GM12878 (cell line): ENCODE data around the gene METTL9. TPM values are rescaled to one million over a fixed set of nuclear protein-coding genes. Genes with fewer than 3 reads are reported as not detected.
"Not testable (repeated sequence)": the region's sequence is repeated elsewhere in the genome, so short reads cannot be mapped to it uniquely, and the experiment has no call there.

Source experiments
- ATAC-seq: fragments of 200-7000 bp; cut with Tn5 transposase; 3 replicates; pipeline ENCODE4 v1.9.1; 2020; ENCODE audit warnings: mild to moderate bottlenecking, moderate library complexity
- BruUV-seq: library from RNA; stranded (reverse); fragments of 400-500 nt; replicated peaks from 2 replicates; lab custom pipeline; 2021; lab: Mats Ljungman, UMichigan
- CTCF ChIA-PET: fragments of 300-600 bp; sonication (Branson Sonifier 250); formaldehyde crosslinking; extraction: SDS; loops from one replicate; lab custom pipeline; 2021; ENCODE audit warnings: inconsistent platforms; lab: Yijun Ruan, JAX
- POLR2A ChIA-PET: fragments of 350-600 bp; formaldehyde crosslinking; extraction: SDS; loops from one replicate; lab custom pipeline; 2021; ENCODE audit warnings: inconsistent platforms; lab: Charles Lee
- RAD21 ChIA-PET: fragments of 300-600 bp; sonication (Branson Sonifier 250); formaldehyde crosslinking; loops from one replicate; lab custom pipeline; 2023; ENCODE audit warnings: antibody characterized with exemption; ENCODE audit not compliant: unreplicated experiment; lab: Charles Lee
- SMC1A ChIA-PET: fragments of 300-600 bp; sonication (Branson Sonifier 250); formaldehyde crosslinking; loops from one replicate; lab custom pipeline; 2023; ENCODE audit not compliant: unreplicated experiment, uncharacterized antibody; lab: Charles Lee
- DNase-seq: peaks from one replicate; pipeline ENCODE4 v3.0.0-alpha.2; 2011; ENCODE audit warnings: low read depth, low spot score
- FAIRE-seq: peaks from 3 replicates; lab custom pipeline; 2011; peaks lifted over from hg19 to GRCh38; lab: Jason Lieb, UNC
- H2AFZ ChIP-seq: 2 replicates; pipeline ENCODE4 v1.6.0; 2011; ENCODE audit warnings: low read depth, low read length, control low read depth; ENCODE audit not compliant: control insufficient read depth
- H3K27ac ChIP-seq: 2 replicates; pipeline ENCODE4 v1.5.1; 2011; ENCODE audit warnings: control low read depth; ENCODE audit not compliant: control insufficient read depth, insufficient read depth
- H3K27me3 ChIP-seq, 2 experiments: replicated peaks in 1 of 2; 2 replicates each; pipeline versions ENCODE4 v1.6.0 to v1.6.1; 2011; ENCODE audit warnings: low read length in 1 of 2; ENCODE audit not compliant: control insufficient read depth in 2 of 2, insufficient read depth in 2 of 2
- H3K36me3 ChIP-seq, 2 experiments: 2 replicates each; pipeline ENCODE4 v1.5.1; 2011; ENCODE audit warnings: low read length in 1 of 2; ENCODE audit not compliant: control insufficient read depth in 2 of 2, insufficient read depth in 2 of 2
- H3K4me1 ChIP-seq: 2 replicates; pipeline ENCODE4 v1.6.1; 2011; ENCODE audit warnings: mild to moderate bottlenecking, low read length, moderate library complexity, mixed read lengths; ENCODE audit not compliant: control insufficient read depth, insufficient read depth
- H3K4me2 ChIP-seq: 2 replicates; pipeline ENCODE4 v1.6.0; 2011; ENCODE audit warnings: control low read depth; ENCODE audit not compliant: control insufficient read depth, insufficient read depth
- H3K4me3 ChIP-seq: fragments of 200-600 bp; sonication (generic); 2 replicates; pipeline ENCODE4 v1.5.1; 2016
- H3K79me2 ChIP-seq: 2 replicates; pipeline ENCODE4 v1.6.0; 2011; ENCODE audit warnings: low read length; ENCODE audit not compliant: control insufficient read depth, insufficient read depth
- H3K9ac ChIP-seq: 2 replicates; pipeline ENCODE4 v1.8.0; 2011; ENCODE audit warnings: low read length, control low read depth, mixed read lengths; ENCODE audit not compliant: control insufficient read depth, insufficient read depth
- H3K9me3 ChIP-seq: replicated peaks from 3 replicates; pipeline ENCODE4 v1.5.1; 2011; ENCODE audit warnings: mild to moderate bottlenecking, low read length; ENCODE audit not compliant: control insufficient read depth, insufficient read depth
- H4K20me1 ChIP-seq: 2 replicates; pipeline ENCODE4 v1.6.0; 2011; ENCODE audit not compliant: control insufficient read depth, insufficient read depth
- GATAD2B ChIP-seq: fragments of 450-650 bp; conservative IDR thresholded peaks from 2 replicates; pipeline ENCODE4 v1.6.1; 2017; ENCODE audit warnings: low read depth, mild to moderate bottlenecking, moderate library complexity
- NFYB ChIP-seq: IDR thresholded peaks from 2 replicates; pipeline ENCODE4 v1.6.1; 2011; ENCODE audit warnings: low read depth, mild to moderate bottlenecking, low read length, improper control_type of control experiment, moderate library complexity; ENCODE audit not compliant: insufficient read depth
- PAX8 ChIP-seq: fragments of 450-650 bp; IDR thresholded peaks from 2 replicates; pipeline ENCODE4 v1.6.1; 2017; ENCODE audit warnings: mild to moderate bottlenecking, moderate library complexity
- POLR2AphosphoS2 ChIP-seq: IDR thresholded peaks from 2 replicates; pipeline ENCODE4 v1.6.1; 2011; ENCODE audit warnings: low read depth, mild to moderate bottlenecking, low read length, improper control_type of control experiment, moderate library complexity
- POU2F2 ChIP-seq: IDR thresholded peaks from 3 replicates; pipeline ENCODE4 v1.6.1; 2011; ENCODE audit warnings: low read depth, mild to moderate bottlenecking, low read length, borderline replicate concordance
- RCOR1 ChIP-seq: conservative IDR thresholded peaks from 2 replicates; pipeline ENCODE4 v1.6.1; 2012; ENCODE audit warnings: low read depth, low read length, improper control_type of control experiment
- STAT1 ChIP-seq: fragments of 450-650 bp; conservative IDR thresholded peaks from 2 replicates; pipeline ENCODE4 v1.6.1; 2014; ENCODE audit warnings: antibody characterized with exemption, mild to moderate bottlenecking
- WGBS: methylation state at CpG from one replicate; pipeline ENCODE4 v1.1.6; 2016; ENCODE audit warnings: low lambda C conversion rate; ENCODE audit not compliant: insufficient replicate concordance, insufficient coverage; ENCODE audit errors: missing lambda C conversion rate; 5-methylcytosine and 5-hydroxymethylcytosine counted together
- in situ Hi-C: fragments of 300-500 bp; cut with MboI; formaldehyde crosslinking; loops from 9 replicates; pipeline ENCODE4 v1.14.3; 2018; ENCODE audit warnings: mixed read lengths
- intact Hi-C: fragments of 100-400 bp; cut with micrococcal nuclease; formaldehyde crosslinking; loops from one replicate; pipeline ENCODE4 v1.14.2; 2022; ENCODE audit not compliant: unreplicated experiment
- polyA plus RNA-seq, 11 experiments: library from polyadenylated mRNA; depleted of rRNA in 4 of 11; unstranded in 6 of 11; stranded (reverse) in 5 of 11; fragments of >200 nt; fragmentation: Nextera tagmentation in 4 of 11; fragmentation: Illumina TruSeq in 1 of 11; extraction: Ambion mirVana in 4 of 11; extraction: Trizol in 1 of 11; gene quantifications; 1 replicate in 1 of 11; 2 replicates in 10 of 11; pipeline versions ENCODE4 v1.2.1 to v1.2.3, GENCODE V29; 2011 to 2016; ENCODE audit warnings: inconsistent platforms in 2 of 11, missing spikeins in 2 of 11, low read depth in 1 of 11
- total RNA-seq, 4 experiments: library from RNA; depleted of rRNA in 3 of 4; stranded (reverse); fragments of >200 nt in 3 of 4; fragmentation: Illumina TruSeq in 1 of 4; extraction: Trizol in 1 of 4; gene quantifications; 2 replicates each; pipeline versions ENCODE4 v1.2.1 to v1.2.3, GENCODE V29; 2013 to 2021

Gene METTL9
- total and polyA plus RNA-seq, 10 of the 15 experiments (the other 5 are each of a cell fraction or from before 2014, with no cell fraction given): 19.4 to 119 (median 101) TPM

DNA sequence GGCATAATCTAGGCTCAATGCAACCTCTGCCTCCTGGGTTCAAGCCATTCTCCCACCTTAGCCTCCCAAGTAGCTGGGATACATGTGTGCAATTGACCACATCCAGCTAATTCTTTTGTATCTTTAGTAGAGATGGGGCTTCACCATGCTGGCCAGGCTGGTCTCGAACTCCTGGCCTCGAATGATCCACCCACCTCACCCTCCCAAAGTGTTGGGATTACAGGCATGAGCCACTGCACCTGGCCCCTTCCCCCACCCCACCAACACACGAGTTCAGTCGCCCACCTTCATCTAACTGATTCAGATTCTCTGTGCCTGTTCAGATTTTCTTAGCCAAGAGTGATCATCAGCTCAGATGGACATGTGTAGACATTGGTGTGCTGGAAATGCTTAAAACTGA is 25.0 kb upstream of the METTL9 start:
- POLR2A ChIA-PET: interaction anchor here (0.7 kb wide), 1 partner anchor 49 kb away, joined by 3 read pairs; no protein-coding TSS in a partner anchor
- in situ Hi-C loops: no loop called here
- intact Hi-C loops: no loop called here

DNA sequence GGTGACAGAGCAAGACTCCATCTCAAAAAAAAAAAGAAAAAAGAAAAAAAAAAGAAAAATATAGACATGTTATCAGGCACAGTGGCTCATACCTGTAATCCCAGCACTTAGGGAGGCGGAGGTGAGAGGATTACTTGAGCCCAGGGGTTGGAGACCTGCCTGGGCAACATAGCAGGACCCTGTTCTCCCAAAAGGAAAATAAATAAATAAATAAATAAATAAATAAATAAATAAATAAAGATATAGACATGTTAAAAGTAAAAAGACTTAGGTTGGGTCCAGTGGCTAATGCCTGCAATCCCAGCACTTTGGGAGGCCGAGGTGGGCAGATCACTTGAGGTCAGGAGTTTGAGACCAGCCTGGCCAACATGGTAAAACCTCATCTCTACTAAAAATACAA is 23.1 kb upstream of the METTL9 start:
- intact Hi-C loops, in situ Hi-C loops: not testable (repeated sequence)
- 18% methylated on average over 2 of the region's 2 CpGs for WGBS

More for the DNA sequence above, 25.0 kb upstream of the METTL9 start:
- H3K9ac ChIP-seq: no peak overlapping the region
- RAD21 ChIA-PET: interaction anchor here (0.7 to 1.5 kb wide), 2 partner anchors 14 to 61 kb away, joined by 3 to 7 read pairs; no protein-coding TSS in a partner anchor
- no peak overlapping the region for H3K27ac ChIP-seq
- no peak for DNase-seq
- no peak overlapping the region for H3K4me3 ChIP-seq
- no peaks in the 10 kb centered on the region for H4K20me1 ChIP-seq
- SMC1A ChIA-PET: interaction anchor here (1.3 kb wide), 1 partner anchor 30 kb away, joined by 3 read pairs; no protein-coding TSS in a partner anchor
- 14% methylated on average over 4 of the region's 4 CpGs for WGBS
- H3K79me2 ChIP-seq: no peaks in the 10 kb centered on the region
- no peak overlapping the region for H2AFZ ChIP-seq
- BruUV-seq: no TSS peak
- no peaks in the 10 kb centered on the region for H3K4me1 ChIP-seq
- H3K4me2 ChIP-seq: no peak overlapping the region
- TF ChIP-seq NFYB: no peak
- TF ChIP-seq POU2F2: no peak
- no peak for TF ChIP-seq POLR2AphosphoS2
- TF ChIP-seq PAX8: no peak
- TF ChIP-seq GATAD2B: no peak
- no peak for TF ChIP-seq RCOR1
- no peak for TF ChIP-seq STAT1
- CTCF ChIA-PET: interaction anchor here (0.7 kb wide), 1 partner anchor 34 kb away, joined by 3 read pairs; no protein-coding TSS in a partner anchor
- H3K36me3 ChIP-seq: no peaks in the 10 kb centered on the region
- ATAC-seq: no peak
- no peak for FAIRE-seq
- H3K9me3 ChIP-seq: no peaks in the 10 kb centered on the region
- H3K27me3 ChIP-seq: 0 out of 4 replicates have a peak, but pooled peaks cover 0 to 2% of the 10 kb centered on the region in 2 experiments

More for the DNA sequence above, 23.1 kb upstream of the METTL9 start:
- H3K27ac ChIP-seq, H3K9me3 ChIP-seq, RAD21 ChIA-PET, DNase-seq, BruUV-seq, H3K79me2 ChIP-seq, H3K9ac ChIP-seq, ATAC-seq, H2AFZ ChIP-seq, H4K20me1 ChIP-seq, H3K27me3 ChIP-seq, H3K36me3 ChIP-seq, FAIRE-seq, CTCF ChIA-PET, H3K4me1 ChIP-seq, H3K4me3 ChIP-seq, POLR2A ChIA-PET, H3K4me2 ChIP-seq: not testable (repeated sequence)
- SMC1A ChIA-PET: interaction anchor here (2.0 kb wide), 1 partner anchor 64 kb away, joined by 6 read pairs; no protein-coding TSS in a partner anchor
